SK-N-SH treated with all-trans-retinoic acid at 6 μM for 48 hours (cell line): ENCODE measurements around the gene NCF2.

Experiments used
- ATAC-seq: fragments of 200-7000 bp; cut with Tn5 transposase; 3 replicates; pipeline ENCODE4 v1.9.1; 2020; ENCODE audit warnings: mild to moderate bottlenecking, moderate library complexity
- ARNTL ChIP-seq: fragments of 450-650 bp; formaldehyde crosslinking; IDR thresholded peaks from 2 replicates; pipeline ENCODE4 v1.5.0; 2020; ENCODE audit warnings: low read depth, mild to moderate bottlenecking, moderate library complexity, borderline replicate concordance
- BACH2 ChIP-seq: fragments of 250-450 bp; sonication (Bioruptor Pico); IDR thresholded peaks from 2 replicates; pipeline ENCODE4 v1.9.0; 2021; ENCODE audit warnings: mild to moderate bottlenecking, borderline replicate concordance
- CREB5 ChIP-seq: fragments of 250-450 bp; sonication (Bioruptor Pico); IDR thresholded peaks from 2 replicates; pipeline ENCODE4 v1.5.1; 2020; ENCODE audit warnings: low read depth, mild to moderate bottlenecking, moderate library complexity
- CSDC2 ChIP-seq: fragments of 250-450 bp; sonication (Bioruptor Pico); IDR thresholded peaks from 2 replicates; pipeline ENCODE4 v1.5.0; 2020; ENCODE audit warnings: mild to moderate bottlenecking, moderate library complexity
- ISL1 ChIP-seq: fragments of 250-450 bp; sonication (Bioruptor Pico); IDR thresholded peaks from 2 replicates; pipeline ENCODE4 v2.1.2; 2022; ENCODE audit warnings: mild to moderate bottlenecking, moderate library complexity
- OSR1 ChIP-seq: fragments of 250-450 bp; sonication (Bioruptor Pico); IDR thresholded peaks from 2 replicates; pipeline ENCODE4 v1.8.0; 2022; ENCODE audit warnings: moderate library complexity, mild to moderate bottlenecking, inconsistent platforms
- PPARA ChIP-seq: fragments of 250-450 bp; sonication (Bioruptor Pico); IDR thresholded peaks from 2 replicates; pipeline ENCODE4 v1.5.0; 2020; ENCODE audit warnings: mild to moderate bottlenecking, borderline replicate concordance
- TCF4 ChIP-seq: fragments of 250-450 bp; sonication (Bioruptor Pico); IDR thresholded peaks from 2 replicates; pipeline ENCODE4 v1.8.0; 2021; ENCODE audit warnings: mild to moderate bottlenecking, moderate library complexity, borderline replicate concordance
- TOX ChIP-seq: fragments of 250-450 bp; sonication (Bioruptor Pico); IDR thresholded peaks from 2 replicates; pipeline ENCODE4 v1.8.0; 2021; ENCODE audit warnings: mild to moderate bottlenecking, moderate library complexity, borderline replicate concordance
- TSHZ2 ChIP-seq: fragments of 250-450 bp; sonication (Bioruptor Pico); IDR thresholded peaks from 2 replicates; pipeline ENCODE4 v1.5.0; 2020; ENCODE audit warnings: mild to moderate bottlenecking, moderate library complexity
- ZC3H10 ChIP-seq: fragments of 250-450 bp; sonication (Bioruptor Pico); IDR thresholded peaks from 2 replicates; pipeline ENCODE4 v1.5.1; 2021; ENCODE audit warnings: mild to moderate bottlenecking, moderate library complexity
- ZFP3 ChIP-seq: fragments of 250-450 bp; sonication (Bioruptor Pico); IDR thresholded peaks from 2 replicates; pipeline ENCODE4 v1.5.0; 2020; ENCODE audit warnings: mild to moderate bottlenecking, moderate library complexity
- ZFP30 ChIP-seq: fragments of 450-650 bp; formaldehyde crosslinking; IDR thresholded peaks from 2 replicates; pipeline ENCODE4 v1.5.0; 2022; ENCODE audit warnings: mild to moderate bottlenecking, moderate library complexity
- ZNF565 ChIP-seq: fragments of 450-650 bp; formaldehyde crosslinking; conservative IDR thresholded peaks from 2 replicates; pipeline ENCODE4 v1.5.0; 2020; ENCODE audit warnings: low read depth, mild to moderate bottlenecking, moderate library complexity
- ZNF70 ChIP-seq: fragments of 450-650 bp; formaldehyde crosslinking; IDR thresholded peaks from 2 replicates; pipeline ENCODE4 v1.5.0; 2020; ENCODE audit warnings: mild to moderate bottlenecking, moderate library complexity
- ZNF8 ChIP-seq: fragments of 450-650 bp; formaldehyde crosslinking; IDR thresholded peaks from 2 replicates; pipeline ENCODE4 v1.5.0; 2020; ENCODE audit warnings: mild to moderate bottlenecking, moderate library complexity
- TF ChIP-seq, protein P1 (sequence below): fragments of 250-450 bp; sonication (Bioruptor Pico); IDR thresholded peaks from 2 replicates; pipeline ENCODE4 v1.8.0; 2020; ENCODE audit warnings: mild to moderate bottlenecking, moderate library complexity, borderline replicate concordance
- TF ChIP-seq, protein P2 (sequence below): fragments of 250-450 bp; sonication (Bioruptor Pico); IDR thresholded peaks from 2 replicates; pipeline ENCODE4 v1.8.0; 2021; ENCODE audit warnings: low read depth, mild to moderate bottlenecking, moderate library complexity, borderline replicate concordance

Gene NCF2

DNA sequence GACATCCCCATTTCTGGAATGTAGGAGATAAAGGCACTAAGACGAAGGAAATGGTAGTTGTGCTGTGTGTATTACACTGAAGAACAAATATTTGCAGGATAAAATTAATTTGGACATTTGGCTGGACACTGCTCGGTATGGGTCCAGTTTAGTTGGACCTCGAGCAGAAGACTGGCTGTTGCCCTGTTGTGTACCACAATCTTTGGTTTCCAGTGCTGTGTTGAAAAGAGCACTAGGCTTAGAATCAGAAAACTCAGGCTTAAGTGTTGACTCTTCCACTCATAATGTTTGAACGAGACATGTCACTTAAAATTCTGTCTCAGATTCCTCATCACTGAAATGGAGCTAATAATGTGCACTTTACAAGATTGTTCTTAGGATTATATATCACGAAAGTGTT lies 46.5 kb upstream of the NCF2 start:
- TF ChIP-seq ZNF70 (CRISPR knock-in tag) = no peak
- no peak for TF ChIP-seq OSR1
- TF ChIP-seq ZFP30 (CRISPR knock-in tag) = no peak
- TF ChIP-seq ARNTL (CRISPR knock-in tag) = no peak
- TF ChIP-seq PPARA (CRISPR knock-in tag) = no peak

GRCh38 chr1:183636334-183636682 lies 46.0 kb upstream of the NCF2 start:
- TF ChIP-seq ZFP3 (CRISPR knock-in tag) (no peak), TOX (CRISPR knock-in tag) (no peak), ZNF8 (CRISPR knock-in tag) (no peak), CREB5 (CRISPR knock-in tag) (no peak), TCF4 (no peak), ISL1 (CRISPR knock-in tag) (no peak), BACH2 (CRISPR knock-in tag) (no peak), ZNF70 (CRISPR knock-in tag) (no peak), OSR1 (no peak), ZFP30 (CRISPR knock-in tag) (no peak), ARNTL (CRISPR knock-in tag) (no peak), TSHZ2 (CRISPR knock-in tag) (no peak)
- ATAC-seq = no peak

More for the DNA sequence above, 46.5 kb upstream of the NCF2 start:
- no peak for ATAC-seq

DNA sequence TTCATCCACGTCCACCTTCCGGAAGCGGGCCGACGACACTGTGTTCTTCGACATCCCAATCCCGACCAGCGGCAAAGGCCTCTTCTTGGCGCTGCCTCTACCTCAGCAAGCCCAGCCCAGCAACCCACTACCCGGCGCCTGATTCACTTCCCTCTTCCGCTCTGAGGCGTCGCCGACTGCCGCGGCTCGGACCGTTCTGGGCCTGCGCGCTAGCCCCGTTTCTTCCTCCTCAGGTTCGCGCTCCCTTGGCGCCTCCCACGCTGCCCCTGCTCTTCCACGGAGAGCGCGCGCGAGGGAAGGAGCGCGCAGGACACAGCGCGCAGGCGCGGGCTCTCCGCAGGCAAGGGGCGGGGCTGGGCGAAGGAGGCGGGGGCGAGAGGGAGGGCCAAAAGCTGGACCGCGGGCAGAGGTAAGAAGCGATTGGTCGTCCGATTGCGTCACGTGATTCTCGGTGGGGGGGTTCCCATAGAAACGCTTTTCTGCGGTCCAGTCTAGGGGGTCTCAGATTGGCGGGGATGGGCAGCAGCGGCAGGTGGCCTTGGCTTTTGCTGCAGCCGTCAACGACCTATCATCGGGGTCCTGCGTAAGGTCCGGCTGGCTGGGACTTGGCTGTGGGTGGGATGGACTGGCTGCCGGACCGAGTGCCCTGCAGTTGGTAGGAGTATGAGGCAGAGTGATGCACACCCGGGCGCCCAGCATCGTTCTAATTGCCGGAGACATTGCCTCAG lies 45.5 kb upstream of the NCF2 start, which contains the start of gene ARPC5:
Gene ARPC5 (minus strand): TSS at position 178 of the 728 bp plus-strand sequence. CDS start 124 bp downstream, at position 54.
- peak; percentile 92 for ATAC-seq
- TF ChIP-seq CREB5 (CRISPR knock-in tag) (no peak), ZNF70 (CRISPR knock-in tag) (no peak), ZFP3 (CRISPR knock-in tag) (no peak), ZNF565 (no peak), ZC3H10 (peak; percentile 58; the same call in 1 of the 2 replicates)

DNA sequence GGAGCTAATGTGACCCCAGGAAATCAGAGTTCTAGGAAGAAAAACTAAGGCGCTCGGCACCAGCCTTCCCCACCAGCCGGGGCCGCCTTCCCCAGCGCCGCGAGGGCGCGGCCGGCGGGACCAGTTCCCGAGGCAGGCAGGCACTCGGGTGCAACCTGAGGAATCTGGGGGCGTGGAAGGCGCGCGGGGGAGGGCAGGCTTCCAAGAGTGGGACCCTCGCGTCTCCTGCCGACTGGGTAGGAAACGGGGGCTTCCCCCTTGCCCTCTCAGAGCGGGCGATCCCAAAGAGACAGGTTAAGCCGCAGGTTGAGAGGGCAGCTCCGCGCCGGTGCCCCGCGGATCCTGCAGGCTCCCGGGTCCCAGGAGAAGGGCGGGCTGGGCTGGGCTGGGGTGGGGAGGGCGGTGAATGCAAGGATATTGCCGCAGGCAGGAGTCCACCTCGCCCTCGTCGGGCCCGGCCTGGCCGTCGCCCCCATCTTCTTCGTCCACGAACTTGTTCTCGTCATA lies 44.9 kb upstream of the NCF2 start:
- peak; percentile 35 for ATAC-seq
- TF ChIP-seq TCF4 (no peak), TOX (CRISPR knock-in tag) (no peak), CSDC2 (CRISPR knock-in tag) (no peak), ZNF565 (no peak), ARNTL (CRISPR knock-in tag) (no peak), TSHZ2 (CRISPR knock-in tag) (no peak), BACH2 (CRISPR knock-in tag) (no peak), CREB5 (CRISPR knock-in tag) (no peak), ZFP3 (CRISPR knock-in tag) (no peak), ZC3H10 (no peak), ZNF70 (CRISPR knock-in tag) (no peak)
- TF ChIP-seq, protein P1, sequence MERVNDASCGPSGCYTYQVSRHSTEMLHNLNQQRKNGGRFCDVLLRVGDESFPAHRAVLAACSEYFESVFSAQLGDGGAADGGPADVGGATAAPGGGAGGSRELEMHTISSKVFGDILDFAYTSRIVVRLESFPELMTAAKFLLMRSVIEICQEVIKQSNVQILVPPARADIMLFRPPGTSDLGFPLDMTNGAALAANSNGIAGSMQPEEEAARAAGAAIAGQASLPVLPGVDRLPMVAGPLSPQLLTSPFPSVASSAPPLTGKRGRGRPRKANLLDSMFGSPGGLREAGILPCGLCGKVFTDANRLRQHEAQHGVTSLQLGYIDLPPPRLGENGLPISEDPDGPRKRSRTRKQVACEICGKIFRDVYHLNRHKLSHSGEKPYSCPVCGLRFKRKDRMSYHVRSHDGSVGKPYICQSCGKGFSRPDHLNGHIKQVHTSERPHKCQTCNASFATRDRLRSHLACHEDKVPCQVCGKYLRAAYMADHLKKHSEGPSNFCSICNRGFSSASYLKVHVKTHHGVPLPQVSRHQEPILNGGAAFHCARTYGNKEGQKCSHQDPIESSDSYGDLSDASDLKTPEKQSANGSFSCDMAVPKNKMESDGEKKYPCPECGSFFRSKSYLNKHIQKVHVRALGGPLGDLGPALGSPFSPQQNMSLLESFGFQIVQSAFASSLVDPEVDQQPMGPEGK = no peak
- TF ChIP-seq, protein P2, sequence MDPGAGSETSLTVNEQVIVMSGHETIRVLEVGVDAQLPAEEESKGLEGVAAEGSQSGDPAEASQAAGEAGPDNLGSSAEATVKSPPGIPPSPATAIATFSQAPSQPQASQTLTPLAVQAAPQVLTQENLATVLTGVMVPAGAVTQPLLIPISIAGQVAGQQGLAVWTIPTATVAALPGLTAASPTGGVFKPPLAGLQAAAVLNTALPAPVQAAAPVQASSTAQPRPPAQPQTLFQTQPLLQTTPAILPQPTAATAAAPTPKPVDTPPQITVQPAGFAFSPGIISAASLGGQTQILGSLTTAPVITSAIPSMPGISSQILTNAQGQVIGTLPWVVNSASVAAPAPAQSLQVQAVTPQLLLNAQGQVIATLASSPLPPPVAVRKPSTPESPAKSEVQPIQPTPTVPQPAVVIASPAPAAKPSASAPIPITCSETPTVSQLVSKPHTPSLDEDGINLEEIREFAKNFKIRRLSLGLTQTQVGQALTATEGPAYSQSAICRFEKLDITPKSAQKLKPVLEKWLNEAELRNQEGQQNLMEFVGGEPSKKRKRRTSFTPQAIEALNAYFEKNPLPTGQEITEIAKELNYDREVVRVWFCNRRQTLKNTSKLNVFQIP (CRISPR knock-in tag) = no peak
